ENCODE results near the gene PRRC2B. TPM values are rescaled to one million over a fixed set of nuclear protein-coding genes. Genes with fewer than 3 reads are reported as not detected.

PRRC2B gene
- total RNA-seq, 1 experiment from 2014 or later: 200 TPM

DNA sequence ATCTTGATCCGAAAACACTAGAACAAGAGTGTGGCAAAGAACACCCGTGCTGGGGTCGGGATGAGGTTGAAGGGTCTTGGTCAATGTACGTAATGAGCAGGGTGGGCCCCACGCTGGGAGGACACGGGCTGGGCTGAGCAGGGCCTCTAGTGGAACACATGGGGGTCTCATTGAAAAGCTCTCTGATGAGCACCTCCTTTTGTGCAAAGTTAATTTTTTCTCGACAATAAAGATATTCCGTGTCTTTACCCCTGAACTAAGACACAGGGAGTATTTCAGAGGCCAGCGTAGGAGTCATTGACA, 129.2 kb downstream of the PRRC2B start:
- Histone ChIP-seq H3K4me1 (ENCODE audit: control insufficient read depth, insufficient read depth, low read length) (no peaks in the 10 kb centered on the region), H3K4me3 (ENCODE audit: low read depth in 2 of 2, low read length in 2 of 2) (no peak overlapping the region), H3K9me3 (ENCODE audit: control insufficient read depth, insufficient read depth, low read depth, low read length) (no peaks in the 10 kb centered on the region), H3K27me3 (ENCODE audit: control insufficient read depth, insufficient read depth, low read length) (no peaks in the 10 kb centered on the region), H3K27ac (ENCODE audit: low read length) (no peak overlapping the region), H3K36me3 (ENCODE audit: control insufficient read depth, insufficient read depth, low read length) (no peaks in the 10 kb centered on the region; the same call in 1 of the 2 replicates)
- ATAC-seq (no peak), DNase-seq (ENCODE audit: low read depth, low spot score) (no peak)
- CTCF ChIA-PET: no interaction called here
- intact Hi-C loops (cut with micrococcal nuclease; ENCODE audit: unreplicated experiment): no loop called here
- BruUV-seq (replicated peaks): no TSS peak
- TF ChIP-seq POLR2AphosphoS5 (IDR thresholded peaks at IDR 0.05; ENCODE audit: low read depth, low read length): no peak
- TF ChIP-seq SIN3A (IDR thresholded peaks at IDR 0.05; ENCODE audit: borderline replicate concordance, insufficient read depth, low read depth, low read length): no peak
- TF ChIP-seq, protein P1, sequence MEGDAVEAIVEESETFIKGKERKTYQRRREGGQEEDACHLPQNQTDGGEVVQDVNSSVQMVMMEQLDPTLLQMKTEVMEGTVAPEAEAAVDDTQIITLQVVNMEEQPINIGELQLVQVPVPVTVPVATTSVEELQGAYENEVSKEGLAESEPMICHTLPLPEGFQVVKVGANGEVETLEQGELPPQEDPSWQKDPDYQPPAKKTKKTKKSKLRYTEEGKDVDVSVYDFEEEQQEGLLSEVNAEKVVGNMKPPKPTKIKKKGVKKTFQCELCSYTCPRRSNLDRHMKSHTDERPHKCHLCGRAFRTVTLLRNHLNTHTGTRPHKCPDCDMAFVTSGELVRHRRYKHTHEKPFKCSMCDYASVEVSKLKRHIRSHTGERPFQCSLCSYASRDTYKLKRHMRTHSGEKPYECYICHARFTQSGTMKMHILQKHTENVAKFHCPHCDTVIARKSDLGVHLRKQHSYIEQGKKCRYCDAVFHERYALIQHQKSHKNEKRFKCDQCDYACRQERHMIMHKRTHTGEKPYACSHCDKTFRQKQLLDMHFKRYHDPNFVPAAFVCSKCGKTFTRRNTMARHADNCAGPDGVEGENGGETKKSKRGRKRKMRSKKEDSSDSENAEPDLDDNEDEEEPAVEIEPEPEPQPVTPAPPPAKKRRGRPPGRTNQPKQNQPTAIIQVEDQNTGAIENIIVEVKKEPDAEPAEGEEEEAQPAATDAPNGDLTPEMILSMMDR (IDR thresholded peaks at IDR 0.05): no peak
- TF ChIP-seq TCF7L2 (IDR thresholded peaks at IDR 0.05; ENCODE audit: low read depth, low read length): no peak
- TF ChIP-seq, protein P2, sequence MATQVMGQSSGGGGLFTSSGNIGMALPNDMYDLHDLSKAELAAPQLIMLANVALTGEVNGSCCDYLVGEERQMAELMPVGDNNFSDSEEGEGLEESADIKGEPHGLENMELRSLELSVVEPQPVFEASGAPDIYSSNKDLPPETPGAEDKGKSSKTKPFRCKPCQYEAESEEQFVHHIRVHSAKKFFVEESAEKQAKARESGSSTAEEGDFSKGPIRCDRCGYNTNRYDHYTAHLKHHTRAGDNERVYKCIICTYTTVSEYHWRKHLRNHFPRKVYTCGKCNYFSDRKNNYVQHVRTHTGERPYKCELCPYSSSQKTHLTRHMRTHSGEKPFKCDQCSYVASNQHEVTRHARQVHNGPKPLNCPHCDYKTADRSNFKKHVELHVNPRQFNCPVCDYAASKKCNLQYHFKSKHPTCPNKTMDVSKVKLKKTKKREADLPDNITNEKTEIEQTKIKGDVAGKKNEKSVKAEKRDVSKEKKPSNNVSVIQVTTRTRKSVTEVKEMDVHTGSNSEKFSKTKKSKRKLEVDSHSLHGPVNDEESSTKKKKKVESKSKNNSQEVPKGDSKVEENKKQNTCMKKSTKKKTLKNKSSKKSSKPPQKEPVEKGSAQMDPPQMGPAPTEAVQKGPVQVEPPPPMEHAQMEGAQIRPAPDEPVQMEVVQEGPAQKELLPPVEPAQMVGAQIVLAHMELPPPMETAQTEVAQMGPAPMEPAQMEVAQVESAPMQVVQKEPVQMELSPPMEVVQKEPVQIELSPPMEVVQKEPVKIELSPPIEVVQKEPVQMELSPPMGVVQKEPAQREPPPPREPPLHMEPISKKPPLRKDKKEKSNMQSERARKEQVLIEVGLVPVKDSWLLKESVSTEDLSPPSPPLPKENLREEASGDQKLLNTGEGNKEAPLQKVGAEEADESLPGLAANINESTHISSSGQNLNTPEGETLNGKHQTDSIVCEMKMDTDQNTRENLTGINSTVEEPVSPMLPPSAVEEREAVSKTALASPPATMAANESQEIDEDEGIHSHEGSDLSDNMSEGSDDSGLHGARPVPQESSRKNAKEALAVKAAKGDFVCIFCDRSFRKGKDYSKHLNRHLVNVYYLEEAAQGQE (IDR thresholded peaks at IDR 0.05; ENCODE audit: insufficient read depth in 1 of 2, low read depth in 2 of 2, low read length in 1 of 2): no peak
- POLR2A ChIA-PET: no interaction called here
- in situ Hi-C loops (cut with HindIII; ENCODE audit: low pct_unique_long_range_greater_than_20kb, low sequenced_read_pairs): no loop called here

DNA sequence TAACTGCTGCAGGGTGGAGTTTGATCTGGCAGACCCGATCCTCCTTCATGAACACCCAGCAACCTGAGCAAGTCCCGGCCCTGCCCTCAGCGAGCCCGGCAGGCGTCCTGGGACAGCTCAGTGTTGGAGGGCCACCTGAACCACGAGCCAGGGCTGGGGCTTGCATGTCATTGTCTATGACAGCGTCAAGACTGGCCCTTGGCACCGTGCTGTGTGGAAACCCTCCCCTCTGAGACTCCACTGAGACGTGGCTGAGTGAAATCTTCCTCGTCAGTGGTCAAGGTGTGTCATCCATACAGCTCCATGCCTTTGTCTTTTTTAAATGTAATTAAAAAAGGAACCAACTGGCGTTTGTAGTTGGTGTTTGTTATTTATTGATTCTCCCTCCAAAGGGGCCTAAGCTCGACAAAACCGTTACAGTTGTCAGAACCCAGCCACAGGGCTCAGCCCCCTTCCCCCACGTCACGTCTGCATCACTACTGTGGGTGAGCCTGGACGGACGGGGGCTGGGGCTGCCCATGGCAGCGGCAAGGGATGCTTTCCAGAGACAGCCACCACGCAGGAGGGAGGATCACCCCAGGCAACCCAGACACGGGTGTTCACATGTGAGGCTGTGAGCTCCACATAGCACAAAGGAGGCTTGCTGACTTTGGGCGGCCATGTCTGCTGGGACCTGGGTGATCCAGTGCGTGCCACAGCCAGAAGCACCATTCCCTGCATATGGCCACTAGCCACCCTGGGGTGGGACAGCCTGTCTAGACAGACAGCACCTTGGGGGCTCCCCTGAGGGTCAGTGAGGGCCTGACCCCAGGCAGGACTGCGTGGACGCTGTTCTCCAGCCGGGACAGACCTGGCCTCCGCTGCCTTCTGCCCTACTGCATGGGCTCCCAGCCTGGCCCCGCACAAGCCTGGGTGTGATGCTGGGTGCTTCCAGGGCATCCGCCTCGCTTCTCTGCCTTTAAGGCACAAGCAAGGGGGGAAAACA, 129.9 kb downstream of the PRRC2B start:
- in situ Hi-C loops (cut with HindIII; ENCODE audit: low pct_unique_long_range_greater_than_20kb, low sequenced_read_pairs): no loop called here
- ChIA-PET POLR2A (no interaction called here), CTCF (no interaction called here)
- H3K4me3 ChIP-seq (ENCODE audit: low read depth in 2 of 2, low read length in 2 of 2): no peak overlapping the region
- TF ChIP-seq TCF7L2 (IDR thresholded peaks at IDR 0.05; ENCODE audit: low read depth, low read length): no peak
- no peak for TF ChIP-seq SIN3A (IDR thresholded peaks at IDR 0.05; ENCODE audit: borderline replicate concordance, insufficient read depth, low read depth, low read length)
- TF ChIP-seq, protein P1 (IDR thresholded peaks at IDR 0.05): no peak
- TF ChIP-seq, protein P2 (IDR thresholded peaks at IDR 0.05; ENCODE audit: insufficient read depth in 1 of 2, low read depth in 2 of 2, low read length in 1 of 2): no peak
- no peak for TF ChIP-seq POLR2AphosphoS5 (IDR thresholded peaks at IDR 0.05; ENCODE audit: low read depth, low read length)
- no peak overlapping the region for H3K27ac ChIP-seq (ENCODE audit: low read length)
- H3K9me3 ChIP-seq (ENCODE audit: control insufficient read depth, insufficient read depth, low read depth, low read length): no peaks in the 10 kb centered on the region
- ATAC-seq (peak; percentile 25; the same call in 1 of the 2 replicates), DNase-seq (ENCODE audit: low read depth, low spot score) (no peak)
- no peaks in the 10 kb centered on the region; the same call in 1 of the 2 replicates for H3K36me3 ChIP-seq (ENCODE audit: control insufficient read depth, insufficient read depth, low read length)
- no TSS peak for BruUV-seq (replicated peaks)
- intact Hi-C loops (cut with micrococcal nuclease; ENCODE audit: unreplicated experiment): no loop called here
- no peaks in the 10 kb centered on the region for H3K27me3 ChIP-seq (ENCODE audit: control insufficient read depth, insufficient read depth, low read length)
- no peaks in the 10 kb centered on the region for H3K4me1 ChIP-seq (ENCODE audit: control insufficient read depth, insufficient read depth, low read length)

Measured in Panc1 (cell line).